ENCODE data around the gene DPP6.

The DPP6 gene

DNA sequence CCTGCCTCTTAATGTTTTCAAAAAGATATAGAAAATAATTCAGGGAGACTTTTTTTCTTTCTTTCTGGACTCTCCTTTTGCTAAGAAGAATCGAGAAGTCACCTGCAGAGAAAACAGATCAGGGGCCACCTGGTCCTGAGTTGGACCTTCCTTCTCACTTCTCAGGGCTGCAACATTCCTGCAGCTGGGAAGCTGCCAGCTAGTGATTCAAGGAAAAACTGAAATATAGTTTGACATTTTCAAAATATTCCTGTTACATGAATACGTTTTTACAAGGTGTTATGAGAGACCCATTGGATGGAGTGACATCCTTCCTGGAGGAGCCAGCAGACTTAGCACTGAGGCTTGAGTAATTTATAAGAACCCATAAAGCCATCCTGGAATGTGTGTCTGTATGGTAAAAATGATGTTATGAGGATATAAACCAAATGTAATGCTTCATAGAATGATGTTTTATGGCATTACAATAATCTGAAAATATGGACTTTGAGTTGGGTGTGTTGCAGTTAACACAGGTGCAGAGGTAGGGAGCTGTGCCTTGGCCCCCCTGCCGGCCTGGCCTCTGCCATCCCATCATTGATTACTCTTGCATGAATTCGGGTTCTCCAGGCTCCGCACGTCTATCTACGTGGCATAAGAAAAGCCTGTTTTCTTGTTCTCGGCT is 801.0 kb downstream of the DPP6 start:
- H3K27ac ChIP-seq (ENCODE audit: insufficient read depth in 1 of 2, low read depth in 1 of 2, low read length in 2 of 2, poor library complexity in 1 of 2, severe bottlenecking in 2 of 2) = no peak overlapping the region
- no peaks in the 10 kb centered on the region for H3K36me3 ChIP-seq (ENCODE audit: control insufficient read depth in 4 of 4, insufficient read depth in 4 of 4, low read length in 3 of 4)
- no peak for DNase-seq
- no peaks in the 10 kb centered on the region for H3K4me1 ChIP-seq (ENCODE audit: control extremely low read depth in 1 of 4, control insufficient read depth in 4 of 4, insufficient read depth in 4 of 4, low read length in 3 of 4)
- H3K9me3 ChIP-seq (ENCODE audit: control extremely low read depth in 1 of 5, control insufficient read depth in 4 of 5, insufficient read depth in 2 of 5, low read depth in 1 of 5, low read length in 4 of 5) = peaks cover 0 to 2% (median 0%) of the 10 kb centered on the region in 5 experiments
- POLR2A ChIA-PET = no interaction called here
- peaks cover 0 to 3% (median 0%) of the 10 kb centered on the region in 5 experiments for H3K27me3 ChIP-seq (replicated peaks in 2 of 5; ENCODE audit: control insufficient read depth in 4 of 5, insufficient read depth in 5 of 5, low read length in 4 of 5)
- H3K4me3 ChIP-seq (ENCODE audit: control insufficient read depth in 1 of 7, extremely low read depth in 1 of 7, insufficient read depth in 4 of 7, low read depth in 2 of 7, low read length in 6 of 7) = no peak overlapping the region
- WGBS (ENCODE audit: insufficient coverage) = 96% methylated on average over 8 of the region's 8 CpGs
- CTCF ChIA-PET = no interaction called here

DNA sequence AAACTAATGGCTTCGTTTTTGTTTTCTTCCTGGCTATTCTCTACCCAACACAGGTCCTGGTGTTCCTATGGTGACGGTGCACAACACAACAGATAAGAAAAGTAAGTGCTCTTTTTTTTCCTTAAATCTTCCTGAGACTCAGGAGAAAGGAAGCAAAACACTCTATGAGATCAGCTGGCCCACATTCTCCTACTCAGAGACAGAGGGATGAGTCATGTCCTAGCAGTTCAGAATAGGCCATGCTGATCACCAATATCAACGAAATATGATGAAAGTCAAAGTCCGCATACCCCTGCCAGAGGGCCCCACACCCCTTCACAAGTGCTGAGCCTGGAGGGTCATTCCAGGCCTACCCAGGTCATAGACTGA is 801.5 kb downstream of the DPP6 start:
- DNase-seq = no peak
- CTCF ChIA-PET = no interaction called here

DNA sequence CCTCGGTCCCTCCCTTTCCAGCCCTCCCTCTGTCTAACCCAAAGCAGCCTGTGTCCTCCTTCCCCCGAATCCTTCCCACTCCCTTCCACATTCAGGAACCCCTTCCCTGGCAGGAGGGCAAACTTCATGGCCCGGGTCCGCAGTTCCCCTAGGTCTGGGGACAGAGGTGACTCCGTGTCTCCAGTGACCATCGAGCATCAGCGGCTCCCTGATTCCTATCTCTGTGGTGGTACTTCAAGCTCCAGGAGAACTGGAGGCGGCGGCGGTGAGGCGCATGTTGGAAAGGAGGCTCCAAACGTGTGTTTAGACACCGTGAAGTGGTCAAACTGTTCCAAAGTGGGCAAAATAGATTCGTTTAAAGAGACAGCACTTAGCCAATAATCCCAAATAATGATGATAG is 802.6 kb downstream of the DPP6 start:
- CTCF ChIA-PET = no interaction called here
- Histone ChIP-seq H3K27ac (ENCODE audit: insufficient read depth in 1 of 2, low read depth in 1 of 2, low read length in 2 of 2, poor library complexity in 1 of 2, severe bottlenecking in 2 of 2) (no peak overlapping the region), H3K27me3 (replicated peaks in 2 of 5; ENCODE audit: control insufficient read depth in 4 of 5, insufficient read depth in 5 of 5, low read length in 4 of 5) (peaks cover 0 to 3% (median 0%) of the 10 kb centered on the region in 5 experiments), H3K4me3 (ENCODE audit: control insufficient read depth in 1 of 7, extremely low read depth in 1 of 7, insufficient read depth in 4 of 7, low read depth in 2 of 7, low read length in 6 of 7) (no peak overlapping the region), H3K9me3 (ENCODE audit: control extremely low read depth in 1 of 5, control insufficient read depth in 4 of 5, insufficient read depth in 2 of 5, low read depth in 1 of 5, low read length in 4 of 5) (peaks cover 0 to 2% (median 0%) of the 10 kb centered on the region in 5 experiments), H3K4me1 (ENCODE audit: control extremely low read depth in 1 of 4, control insufficient read depth in 4 of 4, insufficient read depth in 4 of 4, low read length in 3 of 4) (no peaks in the 10 kb centered on the region), H3K36me3 (ENCODE audit: control insufficient read depth in 4 of 4, insufficient read depth in 4 of 4, low read length in 3 of 4) (no peaks in the 10 kb centered on the region)
- DNase-seq = no peak
- POLR2A ChIA-PET = no interaction called here
- 94% methylated on average over 14 of the region's 14 CpGs for WGBS (ENCODE audit: insufficient coverage)

More for the DNA sequence above, 801.5 kb downstream of the DPP6 start:
- 88% methylated on average over 4 of the region's 4 CpGs for WGBS (ENCODE audit: insufficient coverage)
- Histone ChIP-seq H3K27ac (ENCODE audit: insufficient read depth in 1 of 2, low read depth in 1 of 2, low read length in 2 of 2, poor library complexity in 1 of 2, severe bottlenecking in 2 of 2) (no peak overlapping the region), H3K36me3 (ENCODE audit: control insufficient read depth in 4 of 4, insufficient read depth in 4 of 4, low read length in 3 of 4) (no peaks in the 10 kb centered on the region), H3K4me3 (ENCODE audit: control insufficient read depth in 1 of 7, extremely low read depth in 1 of 7, insufficient read depth in 4 of 7, low read depth in 2 of 7, low read length in 6 of 7) (no peak overlapping the region), H3K4me1 (ENCODE audit: control extremely low read depth in 1 of 4, control insufficient read depth in 4 of 4, insufficient read depth in 4 of 4, low read length in 3 of 4) (no peaks in the 10 kb centered on the region), H3K27me3 (replicated peaks in 2 of 5; ENCODE audit: control insufficient read depth in 4 of 5, insufficient read depth in 5 of 5, low read length in 4 of 5) (peaks cover 0 to 3% (median 0%) of the 10 kb centered on the region in 5 experiments), H3K9me3 (ENCODE audit: control extremely low read depth in 1 of 5, control insufficient read depth in 4 of 5, insufficient read depth in 2 of 5, low read depth in 1 of 5, low read length in 4 of 5) (peaks cover 0 to 2% (median 0%) of the 10 kb centered on the region in 5 experiments)
- POLR2A ChIA-PET = no interaction called here

DNA sequence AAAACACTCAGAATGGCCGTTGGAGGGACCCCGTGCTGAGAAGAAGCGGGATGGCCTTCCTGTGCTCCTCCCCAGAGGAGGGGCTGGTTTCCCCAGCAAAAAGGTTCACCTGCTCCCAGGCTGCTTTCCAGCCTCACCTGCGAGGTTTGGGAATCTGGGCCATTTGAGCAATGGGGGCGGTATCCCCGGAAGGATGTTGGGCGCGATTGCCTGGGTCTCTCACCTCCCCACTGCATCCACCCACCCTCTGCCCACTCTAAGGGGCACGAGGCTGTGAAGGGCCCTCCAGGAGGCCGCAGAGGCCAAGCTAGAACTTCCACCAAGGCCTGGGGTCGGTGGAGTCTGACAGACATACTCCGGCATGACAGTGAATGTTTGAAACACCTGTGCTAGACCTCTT is 803.2 kb downstream of the DPP6 start:
- H3K27me3 ChIP-seq (replicated peaks in 2 of 5; ENCODE audit: control insufficient read depth in 4 of 5, insufficient read depth in 5 of 5, low read length in 4 of 5) = peaks cover 0 to 3% (median 0%) of the 10 kb centered on the region in 5 experiments
- H3K9me3 ChIP-seq (ENCODE audit: control extremely low read depth in 1 of 5, control insufficient read depth in 4 of 5, insufficient read depth in 2 of 5, low read depth in 1 of 5, low read length in 4 of 5) = peaks cover 0 to 2% (median 0%) of the 10 kb centered on the region in 5 experiments
- no peaks in the 10 kb centered on the region for H3K4me1 ChIP-seq (ENCODE audit: control extremely low read depth in 1 of 4, control insufficient read depth in 4 of 4, insufficient read depth in 4 of 4, low read length in 3 of 4)
- POLR2A ChIA-PET = no interaction called here
- H3K4me3 ChIP-seq (ENCODE audit: control insufficient read depth in 1 of 7, extremely low read depth in 1 of 7, insufficient read depth in 4 of 7, low read depth in 2 of 7, low read length in 6 of 7) = no peak overlapping the region
- WGBS (ENCODE audit: insufficient coverage) = 88% methylated on average over 12 of the region's 12 CpGs
- H3K27ac ChIP-seq (ENCODE audit: insufficient read depth in 1 of 2, low read depth in 1 of 2, low read length in 2 of 2, poor library complexity in 1 of 2, severe bottlenecking in 2 of 2) = no peak overlapping the region
- no peaks in the 10 kb centered on the region for H3K36me3 ChIP-seq (ENCODE audit: control insufficient read depth in 4 of 4, insufficient read depth in 4 of 4, low read length in 3 of 4)
- DNase-seq = no peak
- CTCF ChIA-PET = no interaction called here

DNA sequence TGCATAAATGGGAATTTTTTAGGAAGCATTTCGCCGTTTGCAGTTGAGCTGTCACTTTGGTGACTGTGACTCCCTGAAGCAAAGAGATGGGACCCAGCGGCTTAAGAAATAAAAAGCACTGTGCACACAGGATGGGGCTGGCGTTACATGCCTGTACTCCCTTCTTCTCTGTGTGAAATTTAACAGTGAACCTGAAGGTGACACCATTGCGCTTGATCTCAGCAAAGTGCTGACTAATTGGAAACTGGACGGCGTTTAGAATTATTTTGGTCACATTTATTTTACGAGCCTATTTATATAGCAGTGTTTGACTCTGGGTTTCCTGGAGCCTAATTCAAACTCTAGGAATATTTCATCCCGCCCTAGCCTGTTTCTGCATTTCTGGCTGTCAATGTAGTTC is 804.5 kb downstream of the DPP6 start:
- Histone ChIP-seq H3K9me3 (ENCODE audit: control extremely low read depth in 1 of 5, control insufficient read depth in 4 of 5, insufficient read depth in 2 of 5, low read depth in 1 of 5, low read length in 4 of 5) (peaks cover 0 to 2% (median 0%) of the 10 kb centered on the region in 5 experiments), H3K27me3 (replicated peaks in 2 of 5; ENCODE audit: control insufficient read depth in 4 of 5, insufficient read depth in 5 of 5, low read length in 4 of 5) (peaks cover 0 to 3% (median 0%) of the 10 kb centered on the region in 5 experiments), H3K4me1 (ENCODE audit: control extremely low read depth in 1 of 4, control insufficient read depth in 4 of 4, insufficient read depth in 4 of 4, low read length in 3 of 4) (no peaks in the 10 kb centered on the region), H3K4me3 (ENCODE audit: control insufficient read depth in 1 of 7, extremely low read depth in 1 of 7, insufficient read depth in 4 of 7, low read depth in 2 of 7, low read length in 6 of 7) (no peak overlapping the region), H3K36me3 (ENCODE audit: control insufficient read depth in 4 of 4, insufficient read depth in 4 of 4, low read length in 3 of 4) (no peaks in the 10 kb centered on the region), H3K27ac (ENCODE audit: insufficient read depth in 1 of 2, low read depth in 1 of 2, low read length in 2 of 2, poor library complexity in 1 of 2, severe bottlenecking in 2 of 2) (no peak overlapping the region)
- CTCF ChIA-PET = no interaction called here
- 90% methylated on average over 8 of the region's 9 CpGs for WGBS (ENCODE audit: insufficient coverage)
- POLR2A ChIA-PET = no interaction called here
- no peak for DNase-seq

DNA sequence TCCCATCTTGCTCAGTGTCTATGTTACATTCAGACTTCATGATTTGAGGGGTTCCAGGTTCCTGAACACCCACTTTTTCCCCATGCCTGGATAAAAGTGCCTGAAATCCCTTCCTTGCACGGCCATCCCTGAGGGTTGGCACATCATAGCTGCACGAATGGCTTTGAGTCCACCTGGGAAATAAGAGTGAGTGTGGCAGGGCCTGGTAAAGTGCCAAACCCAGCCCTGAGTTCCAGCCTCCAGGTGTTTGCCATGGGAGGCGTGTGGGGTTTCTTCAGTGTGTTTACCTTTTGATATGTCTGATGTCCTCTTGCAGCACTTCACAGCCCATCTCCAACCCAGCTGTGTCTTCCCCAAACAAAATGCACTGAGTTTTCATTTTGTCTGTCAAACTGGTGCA is 805.0 kb downstream of the DPP6 start:
- no peak overlapping the region for H3K27ac ChIP-seq (ENCODE audit: insufficient read depth in 1 of 2, low read depth in 1 of 2, low read length in 2 of 2, poor library complexity in 1 of 2, severe bottlenecking in 2 of 2)
- ChIA-PET CTCF (no interaction called here), POLR2A (no interaction called here)
- H3K4me1 ChIP-seq (ENCODE audit: control extremely low read depth in 1 of 4, control insufficient read depth in 4 of 4, insufficient read depth in 4 of 4, low read length in 3 of 4) = no peaks in the 10 kb centered on the region
- no peak for DNase-seq
- no peaks in the 10 kb centered on the region for H3K36me3 ChIP-seq (ENCODE audit: control insufficient read depth in 4 of 4, insufficient read depth in 4 of 4, low read length in 3 of 4)
- WGBS (ENCODE audit: insufficient coverage) = 96% methylated on average over 3 of the region's 3 CpGs
- H3K4me3 ChIP-seq (ENCODE audit: control insufficient read depth in 1 of 7, extremely low read depth in 1 of 7, insufficient read depth in 4 of 7, low read depth in 2 of 7, low read length in 6 of 7) = no peak overlapping the region
- peaks cover 0 to 3% (median 0%) of the 10 kb centered on the region in 5 experiments for H3K27me3 ChIP-seq (replicated peaks in 2 of 5; ENCODE audit: control insufficient read depth in 4 of 5, insufficient read depth in 5 of 5, low read length in 4 of 5)
- H3K9me3 ChIP-seq (ENCODE audit: control extremely low read depth in 1 of 5, control insufficient read depth in 4 of 5, insufficient read depth in 2 of 5, low read depth in 1 of 5, low read length in 4 of 5) = peaks cover 0 to under 1% (median 0%) of the 10 kb centered on the region in 5 experiments

DNA sequence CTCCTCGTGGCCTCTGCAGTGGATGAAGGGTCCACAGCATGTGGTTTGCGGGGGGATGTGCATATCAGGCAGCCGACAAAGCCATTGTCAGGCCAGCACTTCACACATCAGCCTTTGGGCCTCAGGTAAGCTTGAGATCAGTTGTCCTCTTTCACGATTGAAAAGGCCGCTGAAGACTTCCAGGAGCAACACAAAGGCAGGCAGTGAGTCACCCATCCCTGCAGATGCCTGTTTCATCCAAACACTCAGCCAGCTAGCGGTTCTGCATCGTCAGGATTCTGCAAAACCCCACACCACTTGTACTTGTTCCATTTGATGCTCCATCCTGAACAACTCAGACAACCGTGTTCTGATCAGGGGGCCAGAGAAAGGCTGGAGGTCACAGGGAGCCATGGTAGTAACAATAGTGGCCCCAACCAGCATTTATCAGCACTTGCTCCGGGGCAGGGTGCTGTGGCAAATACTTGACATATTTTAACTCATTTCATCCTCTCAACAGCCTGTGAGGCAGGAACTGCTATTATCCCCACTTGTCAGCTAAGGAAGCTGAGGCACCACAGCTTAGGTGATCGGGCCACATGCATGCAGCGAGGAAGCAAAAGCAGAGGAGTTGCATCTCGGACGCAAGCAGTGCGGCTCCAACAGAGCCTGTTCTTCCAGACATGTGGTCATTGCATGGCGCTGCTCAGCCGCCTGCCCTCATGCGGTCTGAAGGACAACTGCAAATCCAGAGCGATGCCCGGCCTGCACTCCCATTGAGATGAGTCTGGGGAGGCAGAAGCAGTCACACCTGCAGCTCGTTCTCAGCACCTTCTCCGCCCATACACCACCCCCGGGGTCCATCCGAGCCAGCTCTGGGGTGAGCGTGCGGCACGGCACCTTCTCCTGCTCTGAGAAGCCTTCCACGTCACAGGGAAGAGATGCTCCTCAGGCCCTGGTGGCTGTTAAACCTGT is 805.8 kb downstream of the DPP6 start:
- Histone ChIP-seq H3K9me3 (ENCODE audit: control extremely low read depth in 1 of 5, control insufficient read depth in 4 of 5, insufficient read depth in 2 of 5, low read depth in 1 of 5, low read length in 4 of 5) (no peaks in the 10 kb centered on the region), H3K27me3 (replicated peaks in 2 of 5; ENCODE audit: control insufficient read depth in 4 of 5, insufficient read depth in 5 of 5, low read length in 4 of 5) (peaks cover 0 to 5% (median 0%) of the 10 kb centered on the region in 5 experiments)
- POLR2A ChIA-PET = no interaction called here

More for the DNA sequence above, 805.8 kb downstream of the DPP6 start:
- 95% methylated on average over 22 of the region's 27 CpGs for WGBS (ENCODE audit: insufficient coverage)
- CTCF ChIA-PET = interaction anchor here (0.9 kb wide), 1 partner anchor 22 kb away, joined by 3 read pairs; no protein-coding TSS in a partner anchor
- Histone ChIP-seq H3K36me3 (ENCODE audit: control insufficient read depth in 4 of 4, insufficient read depth in 4 of 4, low read length in 3 of 4) (no peaks in the 10 kb centered on the region), H3K4me3 (ENCODE audit: control insufficient read depth in 1 of 7, extremely low read depth in 1 of 7, insufficient read depth in 4 of 7, low read depth in 2 of 7, low read length in 6 of 7) (no peak overlapping the region), H3K27ac (ENCODE audit: insufficient read depth in 1 of 2, low read depth in 1 of 2, low read length in 2 of 2, poor library complexity in 1 of 2, severe bottlenecking in 2 of 2) (no peak overlapping the region), H3K4me1 (ENCODE audit: control extremely low read depth in 1 of 4, control insufficient read depth in 4 of 4, insufficient read depth in 4 of 4, low read length in 3 of 4) (no peaks in the 10 kb centered on the region)
- DNase-seq = no peak
